Ishikawa (cell line): Measurements from ENCODE around the gene FCHSD2.

Source experiments
- CEBPB ChIP-seq: IDR thresholded peaks from 2 replicates; pipeline ENCODE4 v1.6.1; 2012
- CREB1 ChIP-seq: IDR thresholded peaks from 2 replicates; pipeline ENCODE4 v1.6.1; 2012; ENCODE audit warnings: low read depth
- EGR1 ChIP-seq: IDR thresholded peaks from 2 replicates; pipeline ENCODE4 v1.6.1; 2012
- EP300 ChIP-seq: IDR thresholded peaks from 2 replicates; pipeline ENCODE4 v1.6.1; 2012; ENCODE audit warnings: borderline replicate concordance
- FOXM1 ChIP-seq: IDR thresholded peaks from 2 replicates; pipeline ENCODE4 v1.6.1; 2012; ENCODE audit warnings: low read depth, borderline replicate concordance
- MAX ChIP-seq: IDR thresholded peaks from 2 replicates; pipeline ENCODE4 v1.6.1; 2012
- TAF1 ChIP-seq: IDR thresholded peaks from 2 replicates; pipeline ENCODE4 v1.6.1; 2012; ENCODE audit warnings: low read depth, mild to moderate bottlenecking
- TCF12 ChIP-seq: IDR thresholded peaks from 2 replicates; pipeline ENCODE4 v1.6.1; 2012; ENCODE audit warnings: low read depth
- ZBTB7A ChIP-seq: IDR thresholded peaks from 2 replicates; pipeline ENCODE4 v1.6.1; 2012; ENCODE audit warnings: low read depth
- TF ChIP-seq, protein P1 (sequence below): IDR thresholded peaks from 2 replicates; pipeline ENCODE4 v1.6.1; 2012; ENCODE audit warnings: low read depth, mild to moderate bottlenecking

GRCh38 chr11:72962717-72963116 is 179.4 kb downstream of the FCHSD2 start:
- TF ChIP-seq, protein P1, sequence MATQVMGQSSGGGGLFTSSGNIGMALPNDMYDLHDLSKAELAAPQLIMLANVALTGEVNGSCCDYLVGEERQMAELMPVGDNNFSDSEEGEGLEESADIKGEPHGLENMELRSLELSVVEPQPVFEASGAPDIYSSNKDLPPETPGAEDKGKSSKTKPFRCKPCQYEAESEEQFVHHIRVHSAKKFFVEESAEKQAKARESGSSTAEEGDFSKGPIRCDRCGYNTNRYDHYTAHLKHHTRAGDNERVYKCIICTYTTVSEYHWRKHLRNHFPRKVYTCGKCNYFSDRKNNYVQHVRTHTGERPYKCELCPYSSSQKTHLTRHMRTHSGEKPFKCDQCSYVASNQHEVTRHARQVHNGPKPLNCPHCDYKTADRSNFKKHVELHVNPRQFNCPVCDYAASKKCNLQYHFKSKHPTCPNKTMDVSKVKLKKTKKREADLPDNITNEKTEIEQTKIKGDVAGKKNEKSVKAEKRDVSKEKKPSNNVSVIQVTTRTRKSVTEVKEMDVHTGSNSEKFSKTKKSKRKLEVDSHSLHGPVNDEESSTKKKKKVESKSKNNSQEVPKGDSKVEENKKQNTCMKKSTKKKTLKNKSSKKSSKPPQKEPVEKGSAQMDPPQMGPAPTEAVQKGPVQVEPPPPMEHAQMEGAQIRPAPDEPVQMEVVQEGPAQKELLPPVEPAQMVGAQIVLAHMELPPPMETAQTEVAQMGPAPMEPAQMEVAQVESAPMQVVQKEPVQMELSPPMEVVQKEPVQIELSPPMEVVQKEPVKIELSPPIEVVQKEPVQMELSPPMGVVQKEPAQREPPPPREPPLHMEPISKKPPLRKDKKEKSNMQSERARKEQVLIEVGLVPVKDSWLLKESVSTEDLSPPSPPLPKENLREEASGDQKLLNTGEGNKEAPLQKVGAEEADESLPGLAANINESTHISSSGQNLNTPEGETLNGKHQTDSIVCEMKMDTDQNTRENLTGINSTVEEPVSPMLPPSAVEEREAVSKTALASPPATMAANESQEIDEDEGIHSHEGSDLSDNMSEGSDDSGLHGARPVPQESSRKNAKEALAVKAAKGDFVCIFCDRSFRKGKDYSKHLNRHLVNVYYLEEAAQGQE = no peak
- TF ChIP-seq EP300 (no peak), FOXM1 (no peak), TCF12 (no peak), TAF1 (no peak), EGR1 (no peak), ZBTB7A (no peak), CREB1 (no peak), CEBPB (no peak), MAX (no peak)
